GM23338 (cell line): ENCODE measurements around the gene PAMR1. TPM values are rescaled to one million over a fixed set of nuclear protein-coding genes. Genes with fewer than 3 reads are reported as not detected.

Experiments
- ATAC-seq: fragments of 200-7000 bp; cut with Tn5 transposase; 3 replicates; pipeline ENCODE4 v1.9.1; 2020
- DNase-seq: peaks from one replicate; pipeline ENCODE4 v3.0.0-alpha.2; 2015; ENCODE audit warnings: low spot score
- H2AFZ ChIP-seq: fragments of 200-600 bp; sonication (generic); 2 replicates; pipeline ENCODE4 v1.8.0; 2016; ENCODE audit warnings: antibody characterized with exemption, mild to moderate bottlenecking, moderate library complexity
- H3F3A ChIP-seq: fragments of 200-600 bp; sonication (generic); replicated peaks from 2 replicates; pipeline ENCODE4 v1.8.0; 2017; ENCODE audit warnings: antibody characterized with exemption, mixed run types, low read depth
- H3K27ac ChIP-seq: fragments of 200-600 bp; sonication (generic); 2 replicates; pipeline ENCODE4 v1.6.1; 2016; ENCODE audit warnings: low read depth
- H3K27me3 ChIP-seq: fragments of 200-600 bp; sonication (generic); 2 replicates; pipeline ENCODE4 v1.8.0; 2016; ENCODE audit warnings: mild to moderate bottlenecking, mixed run types, moderate library complexity; ENCODE audit not compliant: insufficient read depth
- H3K36me3 ChIP-seq: fragments of 200-600 bp; sonication (generic); 2 replicates; pipeline ENCODE4 v1.8.0; 2016; ENCODE audit warnings: mild to moderate bottlenecking; ENCODE audit not compliant: insufficient read depth
- H3K4me1 ChIP-seq: fragments of 200-600 bp; sonication (generic); 2 replicates; pipeline ENCODE4 v1.8.0; 2016; ENCODE audit warnings: mild to moderate bottlenecking, moderate library complexity; ENCODE audit not compliant: insufficient read depth
- H3K4me2 ChIP-seq: fragments of 200-600 bp; sonication (generic); 2 replicates; pipeline ENCODE4 v1.7.1; 2017; ENCODE audit warnings: mixed run types
- H3K4me3 ChIP-seq: fragments of 200-600 bp; sonication (generic); 2 replicates; pipeline ENCODE4 v1.6.1; 2016; ENCODE audit warnings: mixed run types
- H3K79me2 ChIP-seq: fragments of 200-600 bp; sonication (generic); replicated peaks from 2 replicates; pipeline ENCODE4 v1.8.0; 2017; ENCODE audit warnings: mild to moderate bottlenecking; ENCODE audit not compliant: insufficient read depth
- H3K9me2 ChIP-seq: fragments of 200-600 bp; sonication (generic); 2 replicates; pipeline ENCODE4 v1.8.0; 2017; ENCODE audit not compliant: insufficient read depth
- H4K20me1 ChIP-seq: fragments of 200-600 bp; sonication (generic); replicated peaks from 2 replicates; pipeline ENCODE4 v1.8.0; 2017; ENCODE audit warnings: mild to moderate bottlenecking; ENCODE audit not compliant: insufficient read depth
- H3K27ac Mint-ChIP-seq: 2 replicates; pipeline ENCODE4 v1.8.0; 2020; ENCODE audit warnings: inconsistent platforms, mild to moderate bottlenecking, moderate library complexity, mixed read lengths
- H3K27me3 Mint-ChIP-seq: 3 replicates; pipeline ENCODE4 v1.8.0; 2022; ENCODE audit warnings: low read depth, mild to moderate bottlenecking, moderate library complexity, mixed read lengths, inconsistent platforms; ENCODE audit not compliant: insufficient read depth, poor library complexity
- H3K36me3 Mint-ChIP-seq: 3 replicates; pipeline ENCODE4 v1.8.0; 2021; ENCODE audit warnings: low read depth, mild to moderate bottlenecking, inconsistent platforms, moderate library complexity, mixed read lengths
- H3K4me1 Mint-ChIP-seq: 3 replicates; pipeline ENCODE4 v1.8.0; 2020; ENCODE audit warnings: mild to moderate bottlenecking, inconsistent platforms, mixed read lengths
- H3K4me3 Mint-ChIP-seq: 3 replicates; pipeline ENCODE4 v1.8.0; 2021; ENCODE audit warnings: moderate library complexity, mild to moderate bottlenecking, inconsistent platforms, mixed read lengths
- H3K9me3 Mint-ChIP-seq: 3 replicates; pipeline ENCODE4 v1.8.0; 2020; ENCODE audit warnings: moderate library complexity, mild to moderate bottlenecking, inconsistent platforms, mixed read lengths
- CREB1 ChIP-seq: fragments of 250-450 bp; sonication (Bioruptor Pico); IDR thresholded peaks from 2 replicates; pipeline ENCODE4 v1.5.0; 2020; ENCODE audit warnings: low read depth, mild to moderate bottlenecking, moderate library complexity
- CTCF ChIP-seq, 2 experiments: fragments of 200-600 bp in 1 of 2; sonication (generic) in 1 of 2; conservative IDR thresholded peaks; 2 replicates each; pipeline versions ENCODE4 v1.5.1 to v1.6.1; 2016 to 2017; ENCODE audit warnings: antibody characterized with exemption in 2 of 2, low read depth in 2 of 2, mild to moderate bottlenecking in 2 of 2, moderate library complexity in 1 of 2
- EZH2 ChIP-seq: fragments of 200-600 bp; sonication (generic); IDR thresholded peaks from one replicate; pipeline ENCODE4 v1.8.0; 2017; ENCODE audit warnings: antibody characterized with exemption, mild to moderate bottlenecking, low read depth; ENCODE audit not compliant: unreplicated experiment
- EZH2phosphoT487 ChIP-seq: fragments of 200-600 bp; sonication (generic); IDR thresholded peaks from one replicate; pipeline ENCODE4 v1.8.1; 2018; ENCODE audit warnings: antibody characterized with exemption; ENCODE audit not compliant: unreplicated experiment
- JUNB ChIP-seq: IDR thresholded peaks from one replicate; pipeline ENCODE4 v1.6.1; 2016; ENCODE audit warnings: antibody characterized with exemption; ENCODE audit not compliant: unreplicated experiment
- NANOG ChIP-seq: IDR thresholded peaks from 2 replicates; pipeline ENCODE4 v1.6.1; 2016; ENCODE audit warnings: antibody characterized with exemption, borderline replicate concordance
- POLR2AphosphoS5 ChIP-seq: IDR thresholded peaks from 2 replicates; pipeline ENCODE4 v1.6.1; 2016; ENCODE audit warnings: antibody characterized with exemption, low read depth
- REST ChIP-seq: IDR thresholded peaks from one replicate; pipeline ENCODE4 v1.6.1; 2018; ENCODE audit warnings: antibody characterized with exemption; ENCODE audit not compliant: unreplicated experiment
- STAT1 ChIP-seq: IDR thresholded peaks from one replicate; pipeline ENCODE4 v1.6.1; 2016; ENCODE audit warnings: antibody characterized with exemption; ENCODE audit not compliant: unreplicated experiment
- ZNF114 ChIP-seq: fragments of 250-450 bp; sonication (Bioruptor Pico); IDR thresholded peaks from 2 replicates; pipeline ENCODE4 v1.5.0; 2020; ENCODE audit warnings: mild to moderate bottlenecking, moderate library complexity
- ZNF331 ChIP-seq: fragments of 250-450 bp; sonication (Bioruptor Pico); IDR thresholded peaks from 2 replicates; pipeline ENCODE4 v1.5.0; 2020; ENCODE audit warnings: low read depth, mild to moderate bottlenecking, moderate library complexity
- polyA plus RNA-seq: library from polyadenylated mRNA; unstranded; fragments of >200 nt; fragmentation: Nextera tagmentation; extraction: Ambion mirVana; gene quantifications from 2 replicates; pipeline ENCODE4 v1.2.1, GENCODE V29; 2016
- total RNA-seq: library from RNA; depleted of rRNA; stranded (reverse); fragments of >200 nt; shearing (Covaris generic); gene quantifications from 2 replicates; pipeline ENCODE4 v1.2.3, GENCODE V29; 2014
- TF ChIP-seq, protein P1 (sequence below): IDR thresholded peaks from 2 replicates; pipeline ENCODE4 v1.6.1; 2016; ENCODE audit warnings: antibody characterized with exemption
- TF ChIP-seq, protein P2 (sequence below): fragments of 250-450 bp; sonication (Bioruptor Pico); IDR thresholded peaks from 2 replicates; pipeline ENCODE4 v1.5.0; 2020; ENCODE audit warnings: mild to moderate bottlenecking, moderate library complexity

Gene PAMR1
- total and polyA plus RNA-seq, 2 experiments from 2014 or later, result 1.6 to 3.1 TPM

- Histone ChIP-seq H3K4me2 (no peak overlapping the region), H3F3A (no peaks in the 10 kb centered on the region), H2AFZ (no peak overlapping the region), H3K4me3 (no peak overlapping the region), H3K27ac (no peak overlapping the region), H3K79me2 (no peaks in the 10 kb centered on the region), H3K36me3 (no peaks in the 10 kb centered on the region), H4K20me1 (no peaks in the 10 kb centered on the region), H3K9me2 (no peaks in the 10 kb centered on the region), H3K27me3 (no peaks in the 10 kb centered on the region), H3K4me1 (peaks cover 6% of the 10 kb centered on the region; the same call in 1 of the 2 replicates)
- Mint-ChIP-seq H3K4me3 (no peak overlapping the region), H3K27ac (no peak overlapping the region), H3K4me1 (peaks cover 5% of the 10 kb centered on the region; the same call in 2 of the 3 replicates), H3K36me3 (no peaks in the 10 kb centered on the region), H3K27me3 (no peaks in the 10 kb centered on the region), H3K9me3 (no peaks in the 10 kb centered on the region)
- DNase-seq (no peak), ATAC-seq (no peak)
- no peak for TF ChIP-seq ZNF331 (CRISPR knock-in tag)
- no peak for TF ChIP-seq POLR2AphosphoS5
- no peak for TF ChIP-seq STAT1
- TF ChIP-seq EZH2, result no peak
- TF ChIP-seq, protein P1, sequence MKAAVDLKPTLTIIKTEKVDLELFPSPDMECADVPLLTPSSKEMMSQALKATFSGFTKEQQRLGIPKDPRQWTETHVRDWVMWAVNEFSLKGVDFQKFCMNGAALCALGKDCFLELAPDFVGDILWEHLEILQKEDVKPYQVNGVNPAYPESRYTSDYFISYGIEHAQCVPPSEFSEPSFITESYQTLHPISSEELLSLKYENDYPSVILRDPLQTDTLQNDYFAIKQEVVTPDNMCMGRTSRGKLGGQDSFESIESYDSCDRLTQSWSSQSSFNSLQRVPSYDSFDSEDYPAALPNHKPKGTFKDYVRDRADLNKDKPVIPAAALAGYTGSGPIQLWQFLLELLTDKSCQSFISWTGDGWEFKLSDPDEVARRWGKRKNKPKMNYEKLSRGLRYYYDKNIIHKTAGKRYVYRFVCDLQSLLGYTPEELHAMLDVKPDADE, result no peak
- TF ChIP-seq ZNF114 (CRISPR knock-in tag), result no peak
- TF ChIP-seq JUNB, result no peak
- TF ChIP-seq, protein P2, sequence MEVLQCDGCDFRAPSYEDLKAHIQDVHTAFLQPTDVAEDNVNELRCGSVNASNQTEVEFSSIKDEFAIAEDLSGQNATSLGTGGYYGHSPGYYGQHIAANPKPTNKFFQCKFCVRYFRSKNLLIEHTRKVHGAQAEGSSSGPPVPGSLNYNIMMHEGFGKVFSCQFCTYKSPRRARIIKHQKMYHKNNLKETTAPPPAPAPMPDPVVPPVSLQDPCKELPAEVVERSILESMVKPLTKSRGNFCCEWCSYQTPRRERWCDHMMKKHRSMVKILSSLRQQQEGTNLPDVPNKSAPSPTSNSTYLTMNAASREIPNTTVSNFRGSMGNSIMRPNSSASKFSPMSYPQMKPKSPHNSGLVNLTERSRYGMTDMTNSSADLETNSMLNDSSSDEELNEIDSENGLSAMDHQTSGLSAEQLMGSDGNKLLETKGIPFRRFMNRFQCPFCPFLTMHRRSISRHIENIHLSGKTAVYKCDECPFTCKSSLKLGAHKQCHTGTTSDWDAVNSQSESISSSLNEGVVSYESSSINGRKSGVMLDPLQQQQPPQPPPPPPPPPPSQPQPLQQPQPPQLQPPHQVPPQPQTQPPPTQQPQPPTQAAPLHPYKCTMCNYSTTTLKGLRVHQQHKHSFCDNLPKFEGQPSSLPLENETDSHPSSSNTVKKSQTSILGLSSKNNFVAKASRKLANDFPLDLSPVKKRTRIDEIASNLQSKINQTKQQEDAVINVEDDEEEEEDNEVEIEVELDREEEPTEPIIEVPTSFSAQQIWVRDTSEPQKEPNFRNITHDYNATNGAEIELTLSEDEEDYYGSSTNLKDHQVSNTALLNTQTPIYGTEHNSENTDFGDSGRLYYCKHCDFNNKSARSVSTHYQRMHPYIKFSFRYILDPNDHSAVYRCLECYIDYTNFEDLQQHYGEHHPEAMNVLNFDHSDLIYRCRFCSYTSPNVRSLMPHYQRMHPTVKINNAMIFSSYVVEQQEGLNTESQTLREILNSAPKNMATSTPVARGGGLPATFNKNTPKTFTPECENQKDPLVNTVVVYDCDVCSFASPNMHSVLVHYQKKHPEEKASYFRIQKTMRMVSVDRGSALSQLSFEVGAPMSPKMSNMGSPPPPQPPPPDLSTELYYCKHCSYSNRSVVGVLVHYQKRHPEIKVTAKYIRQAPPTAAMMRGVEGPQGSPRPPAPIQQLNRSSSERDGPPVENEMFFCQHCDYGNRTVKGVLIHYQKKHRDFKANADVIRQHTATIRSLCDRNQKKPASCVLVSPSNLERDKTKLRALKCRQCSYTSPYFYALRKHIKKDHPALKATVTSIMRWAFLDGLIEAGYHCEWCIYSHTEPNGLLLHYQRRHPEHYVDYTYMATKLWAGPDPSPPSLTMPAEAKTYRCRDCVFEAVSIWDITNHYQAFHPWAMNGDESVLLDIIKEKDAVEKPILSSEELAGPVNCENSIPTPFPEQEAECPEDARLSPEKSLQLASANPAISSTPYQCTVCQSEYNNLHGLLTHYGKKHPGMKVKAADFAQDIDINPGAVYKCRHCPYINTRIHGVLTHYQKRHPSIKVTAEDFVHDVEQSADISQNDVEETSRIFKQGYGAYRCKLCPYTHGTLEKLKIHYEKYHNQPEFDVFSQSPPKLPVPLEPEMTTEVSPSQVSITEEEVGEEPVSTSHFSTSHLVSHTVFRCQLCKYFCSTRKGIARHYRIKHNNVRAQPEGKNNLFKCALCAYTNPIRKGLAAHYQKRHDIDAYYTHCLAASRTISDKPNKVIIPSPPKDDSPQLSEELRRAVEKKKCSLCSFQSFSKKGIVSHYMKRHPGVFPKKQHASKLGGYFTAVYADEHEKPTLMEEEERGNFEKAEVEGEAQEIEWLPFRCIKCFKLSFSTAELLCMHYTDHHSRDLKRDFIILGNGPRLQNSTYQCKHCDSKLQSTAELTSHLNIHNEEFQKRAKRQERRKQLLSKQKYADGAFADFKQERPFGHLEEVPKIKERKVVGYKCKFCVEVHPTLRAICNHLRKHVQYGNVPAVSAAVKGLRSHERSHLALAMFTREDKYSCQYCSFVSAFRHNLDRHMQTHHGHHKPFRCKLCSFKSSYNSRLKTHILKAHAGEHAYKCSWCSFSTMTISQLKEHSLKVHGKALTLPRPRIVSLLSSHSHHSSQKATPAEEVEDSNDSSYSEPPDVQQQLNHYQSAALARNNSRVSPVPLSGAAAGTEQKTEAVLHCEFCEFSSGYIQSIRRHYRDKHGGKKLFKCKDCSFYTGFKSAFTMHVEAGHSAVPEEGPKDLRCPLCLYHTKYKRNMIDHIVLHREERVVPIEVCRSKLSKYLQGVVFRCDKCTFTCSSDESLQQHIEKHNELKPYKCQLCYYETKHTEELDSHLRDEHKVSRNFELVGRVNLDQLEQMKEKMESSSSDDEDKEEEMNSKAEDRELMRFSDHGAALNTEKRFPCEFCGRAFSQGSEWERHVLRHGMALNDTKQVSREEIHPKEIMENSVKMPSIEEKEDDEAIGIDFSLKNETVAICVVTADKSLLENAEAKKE (CRISPR knock-in tag), result no peak
- no peak for TF ChIP-seq REST
- TF ChIP-seq NANOG, result no peak
- no peak for TF ChIP-seq CREB1
- TF ChIP-seq CTCF (conservative IDR thresholded peaks at IDR 0.05; ENCODE audit: low read depth in 2 of 2), result no peak
- TF ChIP-seq EZH2phosphoT487, result no peak
Measured at GRCh38 chr11:35458846-35459245, 66.6 kb downstream of the PAMR1 start.
